KBM-7 (cell line): ENCODE measurements around the gene OR1A1.
"Not testable (repeated sequence)": the region's sequence is repeated elsewhere in the genome, so short reads cannot be mapped to it uniquely, and the experiment has no call there.

Experiments
- DNase-seq: peaks from one replicate; pipeline ENCODE4 v3.0.0-alpha.2; 2015
- in situ Hi-C: fragments of 300-500 bp; cut with MboI; formaldehyde crosslinking; loops from 2 replicates; pipeline ENCODE4 v1.14.3; 2020; ENCODE audit warnings: low sequenced_read_pairs, low pct_unique_long_range_greater_than_20kb, mixed read lengths

The OR1A1 gene, protein sequence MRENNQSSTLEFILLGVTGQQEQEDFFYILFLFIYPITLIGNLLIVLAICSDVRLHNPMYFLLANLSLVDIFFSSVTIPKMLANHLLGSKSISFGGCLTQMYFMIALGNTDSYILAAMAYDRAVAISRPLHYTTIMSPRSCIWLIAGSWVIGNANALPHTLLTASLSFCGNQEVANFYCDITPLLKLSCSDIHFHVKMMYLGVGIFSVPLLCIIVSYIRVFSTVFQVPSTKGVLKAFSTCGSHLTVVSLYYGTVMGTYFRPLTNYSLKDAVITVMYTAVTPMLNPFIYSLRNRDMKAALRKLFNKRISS

DNA sequence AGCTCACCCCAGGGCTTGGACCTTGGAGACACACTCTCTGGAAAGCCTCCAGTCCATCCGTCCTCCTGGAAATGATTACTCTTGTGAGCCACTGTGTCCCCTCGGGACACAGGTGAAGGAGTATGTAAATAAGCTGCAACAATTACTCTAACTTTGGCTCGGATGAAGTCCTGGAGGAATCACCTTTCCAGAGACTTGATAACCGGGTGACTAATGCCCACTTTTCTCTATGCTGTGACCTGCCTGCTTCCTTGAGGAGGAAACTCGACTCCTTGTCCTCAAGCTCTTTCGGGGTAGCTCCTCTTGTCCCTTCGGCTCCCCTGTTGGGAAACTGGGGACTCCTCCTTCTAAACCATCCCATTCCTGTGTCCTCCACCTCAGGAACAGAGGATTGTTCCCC lies at the start of gene OR1A1:
TSS of gene OR1A1 (plus strand) at position 301 of the 400 bp plus-strand sequence. CDS start 7,954 bp downstream, outside the sequence.
- in situ Hi-C loops, result loop anchor here (25.0 kb wide), 1 partner anchor 105 kb away; no protein-coding TSS in a partner anchor
- no peak for DNase-seq

- peak; percentile 3 for DNase-seq
- in situ Hi-C loops, result no loop called here
Observed at GRCh38 chr17:3167574-3167973, 39.9 kb upstream of the OR1A1 start.

DNA sequence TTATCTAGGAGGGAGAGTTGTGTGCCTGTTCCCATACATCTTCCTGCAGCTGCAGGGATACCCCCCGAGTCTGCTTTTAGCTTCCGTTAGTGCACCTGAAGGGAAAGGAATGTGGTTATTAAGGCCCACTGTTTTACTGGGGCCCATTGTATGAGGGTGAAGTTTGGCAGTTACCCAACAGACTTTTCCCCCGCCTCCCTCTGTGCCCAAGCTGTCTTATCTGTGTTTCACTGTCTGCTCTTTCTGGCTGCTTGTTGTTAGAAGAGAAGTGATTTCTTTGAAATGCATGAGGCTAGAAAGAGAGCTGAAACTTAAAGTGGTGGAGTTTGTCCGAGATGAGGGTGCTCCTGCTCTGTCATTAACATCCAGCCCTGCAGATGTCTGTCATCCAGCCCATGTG lies 17.5 kb upstream of the OR1A1 start:
- DNase-seq, result no peak
- in situ Hi-C loops, result no loop called here

DNA sequence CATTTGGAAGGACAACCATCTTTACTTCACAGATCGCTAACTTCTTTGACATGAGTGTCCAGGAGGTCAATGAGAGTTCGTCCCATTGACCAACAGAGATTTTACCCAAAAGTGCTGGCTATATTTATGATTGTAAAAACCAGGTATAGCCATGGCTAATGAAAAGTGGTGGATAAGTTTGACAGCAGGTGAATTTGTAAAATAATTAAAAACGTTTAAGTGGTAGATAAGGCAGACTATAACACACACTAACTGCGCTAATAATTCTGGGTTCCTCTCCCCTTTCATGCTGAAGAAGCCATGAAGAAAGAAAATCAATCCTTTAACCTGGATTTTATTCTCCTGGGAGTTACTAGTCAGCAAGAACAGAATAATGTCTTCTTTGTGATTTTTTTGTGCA lies 10.2 kb upstream of the OR1A1 start, which contains the start of gene OR1A2:
TSS of gene OR1A2 (plus strand) at position 301 of the 400 bp plus-strand sequence. CDS start at position 301, 0 bp downstream.
- no peak for DNase-seq
- in situ Hi-C loops, result no loop called here

GRCh38 chr17:3208484-3208883 lies 1.0 kb downstream of the OR1A1 start:
- in situ Hi-C loops, result loop anchor here (25.0 kb wide), 1 partner anchor 104 kb away; no protein-coding TSS in a partner anchor

DNA sequence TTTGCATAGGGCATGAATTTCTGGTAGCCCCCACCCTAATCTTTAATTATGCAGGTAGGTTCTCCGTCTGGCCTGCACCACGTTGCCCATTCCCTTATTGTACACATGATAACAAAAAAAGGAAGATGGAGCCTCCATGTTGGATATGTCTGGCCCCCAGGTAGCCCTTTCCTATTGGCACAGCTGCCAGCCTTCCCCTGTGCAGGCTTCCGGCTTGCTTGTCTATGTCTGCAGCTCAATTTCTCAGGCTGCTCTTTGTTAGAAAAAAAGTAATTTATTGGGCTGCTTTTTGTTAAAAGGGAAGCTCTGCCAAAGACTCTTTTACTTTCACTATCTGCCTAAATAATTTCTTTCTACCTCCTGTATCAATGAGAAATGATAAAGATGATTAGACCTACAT lies 5.5 kb downstream of the OR1A1 start:
- DNase-seq, result no peak
- in situ Hi-C loops, result loop anchor here (25.0 kb wide), 1 partner anchor 99 kb away; no protein-coding TSS in a partner anchor

More at GRCh38 chr17:3208484-3208883, 1.0 kb downstream of the OR1A1 start:
- no peak for DNase-seq

- no peak for DNase-seq
- in situ Hi-C loops, result loop anchor here (25.0 kb wide), 1 partner anchor 99 kb away; no protein-coding TSS in a partner anchor
Observed at GRCh38 chr17:3213587-3213986, 6.1 kb downstream of the OR1A1 start.

DNA sequence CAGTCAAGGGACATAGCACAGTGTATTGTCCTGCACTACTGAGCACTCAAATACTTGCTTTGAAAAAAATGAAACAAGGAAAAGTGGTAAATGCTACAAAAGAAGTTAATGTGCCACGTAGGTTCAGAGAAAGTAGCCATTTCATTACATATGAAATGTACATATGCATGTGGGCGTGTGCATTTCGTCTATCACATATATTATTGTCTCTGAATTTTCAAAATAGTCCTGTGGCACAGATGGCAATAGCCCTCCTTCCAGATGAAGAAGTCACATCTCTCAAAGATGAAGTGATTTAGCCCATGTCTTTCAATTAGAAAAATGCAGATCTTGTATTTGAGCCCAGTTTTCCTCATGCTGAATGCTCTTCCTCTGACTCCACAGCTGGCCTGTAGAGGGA lies 12.5 kb downstream of the OR1A1 start:
- not testable (repeated sequence) for DNase-seq
- in situ Hi-C loops, result loop anchor here (25.0 kb wide), 1 partner anchor 92 kb away; no protein-coding TSS in a partner anchor

DNA sequence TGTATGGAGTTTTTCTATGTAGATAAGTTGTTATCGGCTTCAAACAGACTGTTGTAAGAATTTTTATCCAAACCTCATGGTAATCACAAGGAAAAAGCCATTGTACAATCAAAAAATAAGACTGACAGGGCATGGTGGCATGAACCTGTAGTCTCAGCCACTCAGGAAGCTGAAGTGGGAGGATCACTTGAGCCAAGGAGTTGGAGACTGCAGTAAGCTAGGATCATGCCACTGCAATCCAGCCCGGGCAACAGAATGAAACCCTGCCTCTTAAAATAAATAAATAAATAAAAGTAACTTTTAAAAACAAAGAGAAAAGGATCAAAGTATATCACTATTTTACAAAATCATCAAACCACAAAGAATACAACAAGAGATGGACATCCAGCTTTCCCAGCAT lies 14.4 kb downstream of the OR1A1 start:
- in situ Hi-C loops, result loop anchor here (25.0 kb wide), 1 partner anchor 90 kb away; no protein-coding TSS in a partner anchor
- no peak for DNase-seq

GRCh38 chr17:3222505-3222904 lies 15.0 kb downstream of the OR1A1 start:
- no peak for DNase-seq
- in situ Hi-C loops, result loop anchor here (25.0 kb wide), 1 partner anchor 90 kb away; no protein-coding TSS in a partner anchor

DNA sequence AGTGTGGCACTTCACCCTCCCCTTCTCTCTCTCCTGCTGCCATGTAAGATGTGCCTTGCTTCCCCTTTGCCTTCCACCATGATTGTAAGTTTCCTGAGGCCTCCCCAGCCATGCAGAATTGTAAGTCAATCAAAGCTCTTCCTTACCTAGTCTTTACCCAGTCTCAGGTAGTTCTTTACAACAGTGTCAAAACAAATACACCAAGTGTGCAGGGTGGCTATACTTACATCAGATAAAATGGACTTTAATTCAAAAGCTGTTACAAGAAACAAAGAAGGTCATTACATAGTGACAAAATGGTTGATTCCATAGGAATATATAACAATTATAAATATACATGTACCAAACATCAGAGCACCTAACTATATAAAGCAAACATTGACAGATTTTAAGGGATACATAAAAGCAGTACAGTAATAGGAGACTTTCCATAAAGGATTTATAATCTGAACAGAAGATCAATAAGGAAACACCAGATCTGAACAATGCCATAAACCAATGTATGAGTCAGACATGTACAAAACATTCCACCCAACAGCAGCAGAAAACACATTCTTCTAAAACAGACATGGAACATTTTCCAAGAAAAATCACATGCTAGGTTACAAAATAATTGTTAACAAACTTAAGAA lies 17.4 kb downstream of the OR1A1 start:
- in situ Hi-C loops, result loop anchor here (25.0 kb wide), 1 partner anchor 87 kb away; no protein-coding TSS in a partner anchor
- DNase-seq, result not testable (repeated sequence)

DNA sequence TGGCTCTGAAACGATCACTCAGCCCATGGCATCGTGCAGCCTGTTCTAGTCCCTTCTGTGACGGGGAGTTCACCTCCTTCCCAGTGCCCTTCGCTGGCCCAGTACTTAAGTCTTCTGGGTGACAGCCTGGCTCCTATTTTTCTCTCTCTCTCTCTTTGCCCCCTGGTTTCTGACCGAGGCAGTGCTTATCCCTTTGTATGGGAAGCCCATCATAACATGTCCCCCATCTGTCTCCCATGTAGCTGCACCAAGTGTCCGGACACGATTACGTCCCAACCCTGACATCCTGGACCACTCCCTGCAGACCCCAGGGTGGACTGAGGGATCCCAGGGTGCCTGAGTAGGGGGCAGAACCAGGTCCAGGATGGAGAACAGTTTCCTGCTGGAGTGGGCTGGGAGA lies 24.8 kb downstream of the OR1A1 start:
- in situ Hi-C loops, DNase-seq: not testable (repeated sequence)

DNA sequence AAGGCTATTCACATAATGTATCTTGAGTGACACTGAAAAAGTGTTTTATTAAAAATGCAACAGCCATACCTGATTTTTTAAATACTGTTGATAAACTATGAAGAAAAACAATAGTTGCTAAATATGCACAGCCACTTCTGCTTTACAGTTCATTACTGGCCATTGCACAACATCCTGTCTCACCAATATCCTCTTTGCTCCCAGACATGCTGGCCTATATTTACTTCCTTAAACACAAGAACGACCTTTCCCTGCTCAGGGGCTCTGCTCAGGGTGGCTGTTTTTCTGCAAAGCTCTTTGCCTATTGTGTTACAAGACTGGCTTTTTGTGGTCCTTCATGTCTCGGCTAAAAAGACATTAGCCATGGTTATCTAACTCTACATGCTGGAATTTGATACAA lies 31.2 kb downstream of the OR1A1 start:
- in situ Hi-C loops, result not testable (repeated sequence)
- DNase-seq, result peak; percentile 87

DNA sequence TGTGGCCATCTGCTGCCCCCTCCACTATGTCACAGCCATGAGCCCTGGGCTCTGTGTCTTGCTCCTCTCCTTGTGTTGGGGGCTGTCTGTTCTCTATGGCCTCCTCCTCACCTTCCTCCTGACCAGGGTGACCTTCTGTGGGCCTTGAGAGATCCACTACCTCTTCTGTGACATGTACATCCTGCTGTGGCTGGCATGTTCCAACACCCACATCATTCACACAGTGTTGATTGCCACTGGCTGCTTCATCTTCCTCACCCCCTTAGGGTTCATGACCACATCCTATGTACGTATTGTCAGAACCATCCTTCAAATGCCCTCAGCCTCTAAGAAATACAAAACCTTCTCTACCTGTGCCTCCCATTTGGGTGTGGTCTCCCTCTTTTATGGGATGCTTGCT lies 33.6 kb downstream of the OR1A1 start:
- DNase-seq, in situ Hi-C loops: not testable (repeated sequence)

- in situ Hi-C loops, DNase-seq: not testable (repeated sequence)
Observed at GRCh38 chr17:3244841-3245240, 37.4 kb downstream of the OR1A1 start.

GRCh38 chr17:3249013-3249412 lies 41.5 kb downstream of the OR1A1 start:
- in situ Hi-C loops, DNase-seq: not testable (repeated sequence)

DNA sequence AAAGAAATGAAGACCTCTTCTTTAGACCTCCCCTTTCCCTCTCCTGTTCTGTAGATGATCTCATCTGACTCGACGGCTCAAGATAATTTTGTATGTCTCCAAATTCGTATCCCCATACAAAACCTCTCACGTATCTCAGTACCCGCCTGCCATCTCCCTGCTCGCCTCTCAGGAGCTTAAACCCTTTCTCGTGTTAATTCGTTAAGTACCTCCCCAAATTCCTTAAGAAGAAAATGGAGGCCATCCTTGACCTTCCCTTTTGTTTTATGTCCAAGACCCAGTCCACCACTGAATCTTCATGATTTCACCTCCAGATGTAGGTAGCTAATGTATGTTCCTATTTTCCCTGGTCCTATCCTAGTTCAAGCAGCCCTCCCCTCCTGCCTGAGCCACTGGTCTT lies 49.1 kb downstream of the OR1A1 start:
- in situ Hi-C loops, result no loop called here
- no peak for DNase-seq

- DNase-seq, result no peak
- in situ Hi-C loops, result no loop called here
Observed at GRCh38 chr17:3260163-3260562, 52.7 kb downstream of the OR1A1 start.

DNA sequence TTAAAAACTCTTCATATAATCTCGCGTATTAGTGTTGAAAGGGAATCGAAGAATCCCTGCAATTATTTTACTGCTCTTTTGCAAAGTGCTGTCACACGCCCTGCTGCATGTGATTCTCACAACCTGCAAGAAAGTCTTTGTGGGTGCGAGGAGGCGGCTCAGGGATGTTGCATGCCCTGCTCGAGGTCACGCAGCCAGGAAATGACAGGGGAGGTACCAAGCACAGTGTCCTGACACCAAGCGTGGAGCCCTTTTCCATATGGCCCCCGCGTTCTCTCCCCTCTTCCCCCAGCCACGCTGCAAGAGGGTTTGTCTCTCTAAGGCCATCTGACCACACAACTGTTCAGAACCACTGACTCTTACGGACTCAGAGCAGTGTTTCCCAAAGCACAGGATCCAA lies 53.1 kb downstream of the OR1A1 start:
- DNase-seq, result no peak
- in situ Hi-C loops, result no loop called here
